H1 (cell line): ENCODE measurements around the gene PSMC1. TPM values are rescaled to one million over a fixed set of nuclear protein-coding genes. Genes with fewer than 3 reads are reported as not detected.

Experiments
- TEAD4 ChIP-seq: IDR thresholded peaks from 2 replicates; pipeline ENCODE4 v1.6.1; 2012; ENCODE audit warnings: low read depth, low read length, inconsistent platforms, mixed read lengths
- polyA plus RNA-seq, 7 experiments: library from polyadenylated mRNA; depleted of rRNA in 3 of 7; stranded (reverse) in 5 of 7; unstranded in 2 of 7; fragments of >200 nt in 5 of 7; fragments of 200-250 nt in 2 of 7; gene quantifications; 1 replicate in 5 of 7; 2 replicates in 1 of 7; 4 replicates in 1 of 7; pipeline versions ENCODE4 v1.2.1 to v1.2.3, GENCODE V29; 2011 to 2013; ENCODE audit warnings: missing spikeins in 2 of 7, mixed read lengths in 2 of 7
- total RNA-seq: library from RNA; stranded (reverse); fragmentation: NEBNext Ultra II Directional; extraction: Animal tissue kit (Norgen Biotek cat#: 25700); gene quantifications from 2 replicates; pipeline ENCODE4 v1.2.1, GENCODE V29; 2021
- TF ChIP-seq, protein P1 (sequence below), 3 experiments: IDR thresholded peaks; 1 replicate in 2 of 3; 2 replicates in 1 of 3; pipeline versions ENCODE4 v1.5.1 to v1.6.1; 2011; ENCODE audit warnings: low read length in 3 of 3, mild to moderate bottlenecking in 3 of 3, inconsistent platforms in 2 of 3, low read depth in 1 of 3, moderate library complexity in 1 of 3; ENCODE audit not compliant: insufficient read depth in 1 of 3; ENCODE audit errors: control extremely low read depth in 1 of 3

The PSMC1 gene
- total and polyA plus RNA-seq, 2 of the 8 experiments (the other 6 are each of a cell fraction or from before 2014, with no cell fraction given): 46.2 to 99.6 TPM

DNA sequence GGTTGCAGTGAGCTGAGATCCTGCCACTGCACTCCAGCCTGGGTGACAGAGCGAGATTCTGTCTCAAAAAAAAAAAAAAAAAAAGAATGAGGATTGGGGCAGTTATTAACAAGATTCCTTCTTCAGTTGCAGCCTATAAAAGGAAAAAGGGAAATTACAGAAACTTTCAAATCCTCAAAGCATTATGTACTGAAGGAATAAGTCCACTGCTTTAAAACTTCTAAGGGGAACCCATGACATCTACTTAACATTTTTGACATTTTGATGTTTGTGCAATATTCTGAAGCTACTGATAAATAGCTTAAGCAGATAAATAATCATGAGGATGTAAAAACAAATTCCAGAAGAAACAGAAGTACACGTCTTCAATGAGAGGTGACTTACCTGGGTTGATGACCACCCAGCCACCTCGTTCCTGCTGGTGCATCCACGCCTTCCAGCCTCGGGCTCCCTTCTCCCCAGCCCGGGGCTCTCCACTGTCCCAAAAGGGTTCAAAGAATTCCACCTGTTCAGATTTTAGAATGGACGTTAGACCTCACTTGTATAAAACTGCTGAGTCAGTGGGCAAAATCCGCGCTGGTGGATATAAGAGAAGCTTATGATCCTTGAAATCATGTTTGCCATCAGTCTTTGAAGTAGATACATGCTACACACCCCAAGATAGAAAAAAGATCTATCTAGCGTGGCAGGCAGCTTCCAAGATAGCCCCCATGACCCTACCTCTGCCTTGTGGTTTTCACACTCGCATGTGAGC lies 41.7 kb downstream of the PSMC1 start (continued):
- TF ChIP-seq, protein P1, sequence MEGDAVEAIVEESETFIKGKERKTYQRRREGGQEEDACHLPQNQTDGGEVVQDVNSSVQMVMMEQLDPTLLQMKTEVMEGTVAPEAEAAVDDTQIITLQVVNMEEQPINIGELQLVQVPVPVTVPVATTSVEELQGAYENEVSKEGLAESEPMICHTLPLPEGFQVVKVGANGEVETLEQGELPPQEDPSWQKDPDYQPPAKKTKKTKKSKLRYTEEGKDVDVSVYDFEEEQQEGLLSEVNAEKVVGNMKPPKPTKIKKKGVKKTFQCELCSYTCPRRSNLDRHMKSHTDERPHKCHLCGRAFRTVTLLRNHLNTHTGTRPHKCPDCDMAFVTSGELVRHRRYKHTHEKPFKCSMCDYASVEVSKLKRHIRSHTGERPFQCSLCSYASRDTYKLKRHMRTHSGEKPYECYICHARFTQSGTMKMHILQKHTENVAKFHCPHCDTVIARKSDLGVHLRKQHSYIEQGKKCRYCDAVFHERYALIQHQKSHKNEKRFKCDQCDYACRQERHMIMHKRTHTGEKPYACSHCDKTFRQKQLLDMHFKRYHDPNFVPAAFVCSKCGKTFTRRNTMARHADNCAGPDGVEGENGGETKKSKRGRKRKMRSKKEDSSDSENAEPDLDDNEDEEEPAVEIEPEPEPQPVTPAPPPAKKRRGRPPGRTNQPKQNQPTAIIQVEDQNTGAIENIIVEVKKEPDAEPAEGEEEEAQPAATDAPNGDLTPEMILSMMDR (IDR thresholded peaks at IDR 0.05; ENCODE audit: control extremely low read depth in 1 of 3, insufficient read depth in 1 of 3, low read depth in 1 of 3, low read length in 3 of 3): no peak
- no peak for TF ChIP-seq TEAD4
